ENCODE results near the gene KLHL42. TPM values are rescaled to one million over a fixed set of nuclear protein-coding genes. Genes with fewer than 3 reads are reported as not detected.

The KLHL42 gene
- total RNA-seq, 1 experiment from 2014 or later: 35.8 TPM

DNA sequence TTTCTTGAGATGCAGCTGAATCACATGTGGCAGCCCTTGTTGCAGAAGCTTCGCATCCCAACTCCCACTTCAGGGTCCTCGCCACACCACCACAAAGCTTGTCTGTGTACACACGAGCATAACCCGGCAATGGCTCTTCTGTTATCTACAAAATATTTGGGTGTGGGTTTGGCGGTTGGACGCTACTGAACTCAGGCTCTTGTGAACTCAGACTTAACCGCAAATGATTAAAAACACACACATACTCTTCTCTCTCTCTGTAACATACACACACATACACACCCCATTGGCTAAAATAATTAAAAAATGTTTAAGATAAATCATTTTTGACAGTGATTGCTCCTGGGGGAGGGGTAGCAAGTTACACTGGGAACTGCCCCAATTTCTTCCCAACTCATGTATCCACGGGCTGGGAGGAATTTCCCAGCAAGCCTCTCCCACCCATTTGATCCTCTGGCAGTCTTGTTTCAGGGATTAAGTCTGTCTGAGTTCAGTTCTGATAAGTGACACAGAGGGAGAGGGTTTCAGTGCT is 63.7 kb downstream of the KLHL42 start:
- Histone ChIP-seq H2BK20ac (ENCODE audit: low read depth, low read length, poor library complexity, severe bottlenecking) (no peak overlapping the region), H3K9me3 (ENCODE audit: control insufficient read depth, low read depth, low read length) (no peaks in the 10 kb centered on the region), H2BK120ac (ENCODE audit: low read depth, low read length, poor library complexity, severe bottlenecking) (no peak overlapping the region), H3K4me1 (ENCODE audit: insufficient read depth, low read length) (no peaks in the 10 kb centered on the region), H3K18ac (ENCODE audit: insufficient read length, low read depth, low read length) (no peak overlapping the region), H3K79me1 (ENCODE audit: insufficient read depth, low read depth, low read length, poor library complexity, severe bottlenecking) (no peaks in the 10 kb centered on the region), H2AFZ (ENCODE audit: low read length) (no peak overlapping the region), H4K20me1 (ENCODE audit: control insufficient read depth, insufficient read depth, insufficient read length) (no peaks in the 10 kb centered on the region), H3K9ac (ENCODE audit: extremely low read depth, insufficient read length, low read length) (no peak overlapping the region), H3K23ac (ENCODE audit: insufficient read length, low read depth, low read length) (no peak overlapping the region), H4K5ac (ENCODE audit: insufficient read length, low read depth, low read length) (no peak overlapping the region), H2AK5ac (ENCODE audit: insufficient read length, low read length) (no peak overlapping the region), H2BK15ac (ENCODE audit: low read depth, low read length) (no peak overlapping the region), H4K8ac (replicated peaks; ENCODE audit: insufficient read length, low read depth, low read length) (no peak overlapping the region), H3K79me2 (ENCODE audit: insufficient read depth, low read length) (no peaks in the 10 kb centered on the region), H2BK5ac (ENCODE audit: insufficient read length, low read length) (no peak overlapping the region), H3K4me2 (ENCODE audit: insufficient read depth, insufficient read length, low read length) (no peak overlapping the region), H3K27me3 (ENCODE audit: insufficient read depth, low read length) (no peaks in the 10 kb centered on the region), H3K56ac (ENCODE audit: insufficient read length, low read depth, low read length) (no peak overlapping the region), H3K27ac (ENCODE audit: insufficient read length, low read depth, low read length) (no peak overlapping the region), H4K91ac (ENCODE audit: insufficient read length, low read depth, low read length) (no peak overlapping the region), H3K14ac (ENCODE audit: insufficient read depth, low read length) (no peak overlapping the region), H3K23me2 (ENCODE audit: insufficient read length, low read depth, low read length, poor library complexity, severe bottlenecking) (no peaks in the 10 kb centered on the region), H3K4ac (ENCODE audit: low read depth, low read length) (no peak overlapping the region), H3T11ph (ENCODE audit: low read length) (no peak overlapping the region), H2BK12ac (ENCODE audit: insufficient read length, low read depth, low read length) (no peak overlapping the region)
- no peak for DNase-seq
- H3K4me1 Mint-ChIP-seq: no peaks in the 10 kb centered on the region
- no peaks in the 10 kb centered on the region for H3K27me3 Mint-ChIP-seq (ENCODE audit: low read depth)
- WGBS (ENCODE audit: extremely low coverage, insufficient read length, low lambda C conversion rate): no CpG with 5 or more reads among the region's 8 CpGs
- no peak overlapping the region for H3K4me3 Mint-ChIP-seq
- H3K27ac Mint-ChIP-seq: no peak overlapping the region; a peak in 1 of 7 replicates
- peaks cover 3% of the 10 kb centered on the region in 2 experiments; a peak in 3 of 5 replicates for H3K9me3 Mint-ChIP-seq
- TF ChIP-seq, protein P1, sequence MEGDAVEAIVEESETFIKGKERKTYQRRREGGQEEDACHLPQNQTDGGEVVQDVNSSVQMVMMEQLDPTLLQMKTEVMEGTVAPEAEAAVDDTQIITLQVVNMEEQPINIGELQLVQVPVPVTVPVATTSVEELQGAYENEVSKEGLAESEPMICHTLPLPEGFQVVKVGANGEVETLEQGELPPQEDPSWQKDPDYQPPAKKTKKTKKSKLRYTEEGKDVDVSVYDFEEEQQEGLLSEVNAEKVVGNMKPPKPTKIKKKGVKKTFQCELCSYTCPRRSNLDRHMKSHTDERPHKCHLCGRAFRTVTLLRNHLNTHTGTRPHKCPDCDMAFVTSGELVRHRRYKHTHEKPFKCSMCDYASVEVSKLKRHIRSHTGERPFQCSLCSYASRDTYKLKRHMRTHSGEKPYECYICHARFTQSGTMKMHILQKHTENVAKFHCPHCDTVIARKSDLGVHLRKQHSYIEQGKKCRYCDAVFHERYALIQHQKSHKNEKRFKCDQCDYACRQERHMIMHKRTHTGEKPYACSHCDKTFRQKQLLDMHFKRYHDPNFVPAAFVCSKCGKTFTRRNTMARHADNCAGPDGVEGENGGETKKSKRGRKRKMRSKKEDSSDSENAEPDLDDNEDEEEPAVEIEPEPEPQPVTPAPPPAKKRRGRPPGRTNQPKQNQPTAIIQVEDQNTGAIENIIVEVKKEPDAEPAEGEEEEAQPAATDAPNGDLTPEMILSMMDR (conservative IDR thresholded peaks at IDR 0.05): no peak
- H3K36me3 Mint-ChIP-seq (ENCODE audit: insufficient read depth in 1 of 3, low read depth in 3 of 3): no peaks in the 10 kb centered on the region

Measured in H9 (cell line).